PC-3 (cell line): Measurements from ENCODE around the gene CYTH3. TPM values are rescaled to one million over a fixed set of nuclear protein-coding genes. Genes with fewer than 3 reads are reported as not detected.
"Not testable (repeated sequence)": the region's sequence is repeated elsewhere in the genome, so short reads cannot be mapped to it uniquely, and the experiment has no call there.

ENCODE experiments used
- ATAC-seq: fragments of 200-7000 bp; cut with Tn5 transposase; 2 replicates; pipeline ENCODE4 v1.9.1; 2020; ENCODE audit warnings: mild to moderate bottlenecking, moderate library complexity
- BruUV-seq: library from RNA; stranded (reverse); fragments of 400-500 nt; replicated peaks from 2 replicates; lab custom pipeline; 2021; lab: Mats Ljungman, UMichigan
- CTCF ChIA-PET: fragments of 300-600 bp; sonication (Branson Sonifier 250); formaldehyde crosslinking; loops from one replicate; lab custom pipeline; 2022; ENCODE audit warnings: antibody characterized with exemption; lab: Charles Lee
- POLR2A ChIA-PET: fragments of 300-600 bp; sonication (Branson Sonifier 250); formaldehyde crosslinking; loops from one replicate; lab custom pipeline; 2022; ENCODE audit warnings: antibody characterized with exemption; ENCODE audit not compliant: unreplicated experiment; lab: Charles Lee
- DNase-seq: peaks from one replicate; pipeline ENCODE4 v3.0.0-alpha.2; 2015
- H2AFZ ChIP-seq: fragments of 300-600 bp; sonication (generic); 2 replicates; pipeline ENCODE4 v1.6.0; 2016; ENCODE audit warnings: antibody characterized with exemption, low read length
- H3F3A ChIP-seq: fragments of 300-600 bp; sonication (generic); one replicate; pipeline ENCODE4 v1.6.0; 2017; ENCODE audit warnings: antibody characterized with exemption, low read length, control low read depth, mild to moderate bottlenecking; ENCODE audit not compliant: unreplicated experiment
- H3K27ac ChIP-seq: fragments of 300-600 bp; sonication (generic); 2 replicates; pipeline ENCODE4 v1.5.1; 2016; ENCODE audit warnings: mild to moderate bottlenecking, low read length
- H3K27me3 ChIP-seq: fragments of 300-600 bp; sonication (generic); 2 replicates; pipeline ENCODE4 v1.6.1; 2016; ENCODE audit warnings: low read length, mixed read lengths
- H3K36me3 ChIP-seq: fragments of 300-600 bp; sonication (generic); 2 replicates; pipeline ENCODE4 v1.6.1; 2016; ENCODE audit warnings: low read depth, mixed run types, low read length, mixed read lengths
- H3K4me1 ChIP-seq: fragments of 300-600 bp; sonication (generic); 2 replicates; pipeline ENCODE4 v1.5.1; 2016; ENCODE audit warnings: low read length; ENCODE audit not compliant: insufficient read depth
- H3K4me2 ChIP-seq: fragments of 300-600 bp; sonication (generic); 2 replicates; pipeline ENCODE4 v1.6.0; 2016; ENCODE audit warnings: low read length
- H3K4me3 ChIP-seq: fragments of 300-600 bp; sonication (generic); 2 replicates; pipeline ENCODE4 v1.5.1; 2016; ENCODE audit warnings: mild to moderate bottlenecking, low read length, mixed read lengths
- H3K79me2 ChIP-seq: fragments of 300-600 bp; sonication (generic); 2 replicates; pipeline ENCODE4 v1.6.1; 2017; ENCODE audit warnings: low read length, mixed read lengths
- H3K9ac ChIP-seq: fragments of 300-600 bp; sonication (generic); 2 replicates; pipeline ENCODE4 v1.6.0; 2016; ENCODE audit warnings: mild to moderate bottlenecking, low read length
- H3K9me2 ChIP-seq: fragments of 300-600 bp; sonication (generic); replicated peaks from 2 replicates; pipeline ENCODE4 v1.6.1; 2016; ENCODE audit warnings: mixed run types, low read length, mixed read lengths
- H3K9me3 ChIP-seq: fragments of 300-600 bp; sonication (generic); 2 replicates; pipeline ENCODE4 v1.6.1; 2016; ENCODE audit warnings: low read length, mixed read lengths
- H4K20me1 ChIP-seq: fragments of 300-600 bp; sonication (generic); 2 replicates; pipeline ENCODE4 v1.6.1; 2016; ENCODE audit warnings: low read length, mixed read lengths
- CTCF ChIP-seq: fragments of 300-600 bp; sonication (generic); conservative IDR thresholded peaks from 2 replicates; pipeline ENCODE4 v1.5.1; 2017; ENCODE audit warnings: antibody characterized with exemption, low read depth, mild to moderate bottlenecking, low read length
- EZH2 ChIP-seq: fragments of 300-600 bp; sonication (generic); IDR thresholded peaks from one replicate; pipeline ENCODE4 v1.6.1; 2017; ENCODE audit warnings: antibody characterized with exemption, mild to moderate bottlenecking, low read length; ENCODE audit not compliant: unreplicated experiment
- EZH2phosphoT487 ChIP-seq: fragments of 300-600 bp; sonication (generic); IDR thresholded peaks from 2 replicates; pipeline ENCODE4 v1.6.1; 2018; ENCODE audit warnings: mild to moderate bottlenecking, antibody characterized with exemption, low read length, borderline replicate concordance
- intact Hi-C: fragments of 100-400 bp; cut with micrococcal nuclease; formaldehyde crosslinking; loops from 2 replicates; pipeline ENCODE4 v1.9.0; 2023
- total RNA-seq: library from RNA; depleted of rRNA; stranded (reverse); fragments of >200 nt; gene quantifications from 2 replicates; pipeline ENCODE4 v1.2.3, GENCODE V29; 2014

CYTH3 gene
- total RNA-seq, 1 experiment from 2014 or later = 23.1 TPM

- no peak for ATAC-seq
- no peak overlapping the region for H3K27ac ChIP-seq
- no peaks in the 10 kb centered on the region for H3K4me1 ChIP-seq
- no peak overlapping the region for H3K4me3 ChIP-seq
- no peaks in the 10 kb centered on the region for H3K9me2 ChIP-seq
- peaks cover 32% of the 10 kb centered on the region for H3K79me2 ChIP-seq
- no peak overlapping the region for H3K4me2 ChIP-seq
- intact Hi-C loops = no loop called here
- no peak for TF ChIP-seq EZH2phosphoT487
- ChIA-PET CTCF (interaction anchor here (0.6 kb wide), 1 partner anchor 22 kb away, joined by 12 read pairs; no protein-coding TSS in a partner anchor), POLR2A (no interaction called here)
- no peak for DNase-seq
- no peaks in the 10 kb centered on the region for H3K27me3 ChIP-seq
- H4K20me1 ChIP-seq = no peaks in the 10 kb centered on the region
- no peak overlapping the region for H3K9ac ChIP-seq
- H2AFZ ChIP-seq = no peak overlapping the region
- H3K9me3 ChIP-seq = no peaks in the 10 kb centered on the region
- H3F3A ChIP-seq = no peaks in the 10 kb centered on the region
- BruUV-seq = no TSS peak
- H3K36me3 ChIP-seq = no peaks in the 10 kb centered on the region
These were observed 74.4 kb downstream of the CYTH3 start for GRCh38 chr7:6197801-6198551.

GRCh38 chr7:6193709-6194108 lies 78.7 kb downstream of the CYTH3 start:
- H3K9ac ChIP-seq = no peak overlapping the region
- H3K27me3 ChIP-seq = no peaks in the 10 kb centered on the region
- H3K4me3 ChIP-seq = no peak overlapping the region
- DNase-seq (no peak), ATAC-seq (no peak)
- peaks cover 4% of the 10 kb centered on the region for H3K36me3 ChIP-seq
- no peak overlapping the region for H3K27ac ChIP-seq
- H3K9me2 ChIP-seq = no peaks in the 10 kb centered on the region
- no peaks in the 10 kb centered on the region for H4K20me1 ChIP-seq
- TF ChIP-seq CTCF (no peak), EZH2phosphoT487 (no peak), EZH2 (no peak)
- H2AFZ ChIP-seq = no peak overlapping the region
- CTCF ChIA-PET = no interaction called here
- no peaks in the 10 kb centered on the region for H3F3A ChIP-seq
- no TSS peak for BruUV-seq
- peaks cover 15% of the 10 kb centered on the region for H3K79me2 ChIP-seq
- intact Hi-C loops = no loop called here
- H3K4me2 ChIP-seq = no peak overlapping the region
- no peaks in the 10 kb centered on the region for H3K9me3 ChIP-seq
- POLR2A ChIA-PET = no interaction called here
- no peaks in the 10 kb centered on the region for H3K4me1 ChIP-seq

GRCh38 chr7:6190563-6190962 lies 81.9 kb downstream of the CYTH3 start:
- H3K4me2 ChIP-seq, BruUV-seq, H3K9me3 ChIP-seq, H3K9ac ChIP-seq, intact Hi-C loops, H2AFZ ChIP-seq, H3K4me3 ChIP-seq, ATAC-seq, H3K27ac ChIP-seq, H3K27me3 ChIP-seq, H3F3A ChIP-seq, DNase-seq, H4K20me1 ChIP-seq, CTCF ChIA-PET, H3K36me3 ChIP-seq, H3K9me2 ChIP-seq, H3K4me1 ChIP-seq: not testable (repeated sequence)
- POLR2A ChIA-PET = interaction anchor here (0.7 kb wide), 1 partner anchor 95 kb away, joined by 8 read pairs; no protein-coding TSS in a partner anchor
- H3K79me2 ChIP-seq = peaks cover 10% of the 10 kb centered on the region
